ENCODE measurements around the gene MYO1C.
A peak's percentile ranks its signal among the peaks of the same experiment; 100 is the strongest.
"Not testable (repeated sequence)": the region's sequence is repeated elsewhere in the genome, so short reads cannot be mapped to it uniquely, and the experiment has no call there.

Gene MYO1C, protein sequence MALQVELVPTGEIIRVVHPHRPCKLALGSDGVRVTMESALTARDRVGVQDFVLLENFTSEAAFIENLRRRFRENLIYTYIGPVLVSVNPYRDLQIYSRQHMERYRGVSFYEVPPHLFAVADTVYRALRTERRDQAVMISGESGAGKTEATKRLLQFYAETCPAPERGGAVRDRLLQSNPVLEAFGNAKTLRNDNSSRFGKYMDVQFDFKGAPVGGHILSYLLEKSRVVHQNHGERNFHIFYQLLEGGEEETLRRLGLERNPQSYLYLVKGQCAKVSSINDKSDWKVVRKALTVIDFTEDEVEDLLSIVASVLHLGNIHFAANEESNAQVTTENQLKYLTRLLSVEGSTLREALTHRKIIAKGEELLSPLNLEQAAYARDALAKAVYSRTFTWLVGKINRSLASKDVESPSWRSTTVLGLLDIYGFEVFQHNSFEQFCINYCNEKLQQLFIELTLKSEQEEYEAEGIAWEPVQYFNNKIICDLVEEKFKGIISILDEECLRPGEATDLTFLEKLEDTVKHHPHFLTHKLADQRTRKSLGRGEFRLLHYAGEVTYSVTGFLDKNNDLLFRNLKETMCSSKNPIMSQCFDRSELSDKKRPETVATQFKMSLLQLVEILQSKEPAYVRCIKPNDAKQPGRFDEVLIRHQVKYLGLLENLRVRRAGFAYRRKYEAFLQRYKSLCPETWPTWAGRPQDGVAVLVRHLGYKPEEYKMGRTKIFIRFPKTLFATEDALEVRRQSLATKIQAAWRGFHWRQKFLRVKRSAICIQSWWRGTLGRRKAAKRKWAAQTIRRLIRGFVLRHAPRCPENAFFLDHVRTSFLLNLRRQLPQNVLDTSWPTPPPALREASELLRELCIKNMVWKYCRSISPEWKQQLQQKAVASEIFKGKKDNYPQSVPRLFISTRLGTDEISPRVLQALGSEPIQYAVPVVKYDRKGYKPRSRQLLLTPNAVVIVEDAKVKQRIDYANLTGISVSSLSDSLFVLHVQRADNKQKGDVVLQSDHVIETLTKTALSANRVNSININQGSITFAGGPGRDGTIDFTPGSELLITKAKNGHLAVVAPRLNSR

GRCh38 chr17:1492249-1493206 is at the start of gene MYO1C:
TSS of gene MYO1C (minus strand) at chr17:1492686. CDS start at chr17:1492487, 199 bp downstream.
- DNase-seq = no peak

DNA sequence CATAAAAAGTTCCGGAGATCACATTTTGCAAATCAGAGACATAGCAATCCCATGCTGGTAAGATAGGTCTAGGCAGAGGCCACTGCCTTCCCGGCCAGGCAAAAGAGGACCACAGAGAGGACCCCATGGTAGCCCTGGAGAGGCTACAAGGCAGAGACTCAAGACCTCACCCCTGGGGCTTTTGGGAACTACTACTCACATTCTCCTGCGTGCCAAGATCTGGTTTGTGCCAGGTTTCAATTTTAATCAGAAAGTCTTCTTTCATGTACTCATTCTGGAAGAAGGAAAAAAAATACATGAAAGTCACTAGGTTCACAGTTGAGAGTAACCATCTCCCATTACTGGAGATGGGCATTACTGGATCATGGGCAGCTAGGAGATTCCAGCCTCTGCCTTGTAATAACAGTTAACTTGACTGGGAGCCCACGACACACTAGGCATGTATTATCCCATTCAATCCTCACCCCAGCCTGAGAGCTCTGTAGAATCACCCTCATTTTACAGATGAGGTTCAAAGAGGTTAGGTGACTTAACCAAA is 49.0 kb upstream of the MYO1C start:
- no peak for DNase-seq

DNA sequence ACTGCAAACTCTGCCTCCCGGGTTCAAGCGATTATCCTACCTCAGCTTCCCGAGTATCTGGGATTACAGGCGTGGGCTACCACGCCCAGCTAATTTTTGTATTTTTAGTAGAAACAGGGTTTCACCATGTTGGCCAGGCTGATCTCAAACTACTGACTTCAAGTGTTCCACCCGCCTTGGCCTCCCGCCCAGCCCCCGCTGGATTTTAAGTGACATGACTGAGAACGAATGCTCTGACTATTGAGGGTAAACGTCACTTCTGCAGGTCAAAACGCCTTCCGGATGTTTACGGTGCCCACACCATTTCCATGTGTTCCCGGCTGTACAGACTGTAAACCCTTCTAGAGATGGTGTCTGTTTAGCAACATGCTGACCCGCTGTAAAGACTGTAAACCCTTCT is 47.3 kb upstream of the MYO1C start:
- no peak for DNase-seq

DNA sequence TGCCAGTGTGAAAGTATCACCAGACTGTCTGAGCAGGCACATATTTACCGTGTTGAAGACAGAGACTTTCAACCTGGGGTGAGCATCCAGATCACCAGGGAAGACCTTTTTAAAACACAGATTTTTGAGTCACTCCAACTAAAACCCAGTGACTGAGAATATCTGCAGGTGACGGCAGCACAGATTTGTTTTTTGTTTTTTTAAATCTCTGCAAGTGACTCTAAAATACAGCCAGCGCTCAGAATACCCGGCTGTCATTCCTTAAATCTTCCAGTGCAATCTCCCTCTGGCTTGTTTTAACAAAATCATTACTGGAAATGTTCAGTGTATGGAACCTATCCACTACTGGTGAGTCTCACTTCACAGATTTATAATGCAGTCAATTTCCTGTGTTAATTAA is 43.3 kb upstream of the MYO1C start:
- no peak for DNase-seq

DNA sequence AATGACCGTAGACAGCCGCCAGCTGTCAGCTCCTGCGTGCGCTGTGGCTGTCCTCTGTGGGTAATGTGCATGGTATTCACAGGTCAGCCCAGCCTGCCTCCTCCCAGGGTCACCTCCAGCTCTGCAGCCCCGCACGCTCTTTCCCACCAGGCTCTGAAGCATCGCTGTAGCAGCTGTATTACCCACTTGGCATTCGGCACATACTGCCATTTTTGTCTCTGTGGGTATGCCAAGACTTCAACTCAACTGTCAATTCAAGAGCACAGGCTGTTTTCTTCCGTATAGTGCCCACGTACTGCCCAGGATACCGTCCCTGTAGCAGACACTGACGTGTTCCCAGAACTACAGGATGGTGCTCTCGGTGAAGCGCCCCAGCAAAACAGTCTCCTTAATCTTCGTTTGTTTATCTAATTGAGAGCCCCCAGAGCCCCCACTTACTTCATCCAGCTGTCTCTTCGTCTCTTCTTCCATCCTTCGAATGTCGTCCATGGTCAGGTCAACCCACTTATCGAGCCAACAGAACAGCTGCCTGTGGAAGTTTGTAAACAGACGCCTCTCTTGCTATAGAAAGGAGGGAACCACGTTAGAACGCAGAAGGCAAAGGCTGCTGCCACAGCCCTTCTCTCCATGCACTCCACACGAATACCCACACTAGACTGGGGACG is 41.3 kb upstream of the MYO1C start:
- DNase-seq = no peak

DNA sequence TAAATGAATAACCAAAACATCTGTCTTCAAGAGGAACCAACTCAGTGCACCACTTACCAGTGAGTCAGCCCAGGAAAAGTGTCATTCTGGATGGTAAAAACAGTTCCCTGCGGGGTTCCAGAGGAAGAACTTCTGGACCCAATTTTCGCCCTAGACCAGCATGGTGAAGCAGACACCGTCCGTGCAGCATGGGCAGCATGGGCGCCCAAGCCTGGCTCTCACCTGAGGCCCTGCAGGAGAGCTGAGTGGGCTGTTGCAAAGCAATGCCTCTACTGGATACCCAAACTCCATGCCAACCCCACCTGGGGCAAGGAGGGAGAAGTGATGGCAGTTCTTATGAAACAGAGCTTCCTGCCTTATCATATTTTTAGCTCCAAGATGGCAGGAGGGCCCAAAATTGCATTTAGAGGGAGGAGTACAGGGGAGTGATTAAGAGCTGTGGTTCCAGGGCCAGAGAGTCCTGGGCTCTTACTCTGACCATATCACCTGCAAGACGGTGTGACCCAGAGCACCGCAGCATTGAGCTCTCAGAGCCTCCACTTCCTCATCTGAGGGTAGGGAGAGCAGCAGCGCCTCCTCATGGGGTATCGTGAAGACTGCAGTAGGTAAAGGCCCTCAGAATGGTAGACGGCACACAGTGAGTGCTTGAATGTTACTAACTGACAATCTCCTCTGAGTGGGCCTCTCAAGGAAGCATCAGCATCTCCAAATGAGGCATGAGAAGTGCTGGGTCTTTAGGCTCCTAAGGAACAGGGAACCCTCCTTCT is 40.5 kb upstream of the MYO1C start:
- no peak for DNase-seq

GRCh38 chr17:1529863-1530262 is 37.4 kb upstream of the MYO1C start:
- no peak for DNase-seq

GRCh38 chr17:1526876-1527275 is 34.4 kb upstream of the MYO1C start:
- DNase-seq = not testable (repeated sequence)

DNA sequence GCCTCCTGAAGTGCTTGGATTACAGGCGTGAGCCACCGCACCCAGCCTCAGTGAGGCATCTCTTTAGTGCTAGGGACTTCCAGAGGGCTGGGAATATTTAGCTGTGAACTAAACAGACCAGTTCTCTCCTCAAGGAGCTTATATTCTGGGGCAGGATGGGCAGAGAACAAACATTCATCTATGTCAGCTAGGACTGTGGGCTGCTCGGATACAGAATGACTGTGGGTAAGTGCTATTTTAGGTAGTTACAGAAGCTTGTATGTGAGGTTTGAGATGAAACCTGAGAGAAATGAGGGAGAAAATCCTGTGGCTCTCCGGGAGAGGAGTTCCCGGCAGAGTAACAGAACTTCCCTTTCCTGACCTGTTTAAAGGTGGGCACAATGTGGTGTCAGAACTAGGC is 30.1 kb upstream of the MYO1C start:
- no peak for DNase-seq

- DNase-seq = no peak
Measured at GRCh38 chr17:1521086-1521640, 28.7 kb upstream of the MYO1C start.

DNA sequence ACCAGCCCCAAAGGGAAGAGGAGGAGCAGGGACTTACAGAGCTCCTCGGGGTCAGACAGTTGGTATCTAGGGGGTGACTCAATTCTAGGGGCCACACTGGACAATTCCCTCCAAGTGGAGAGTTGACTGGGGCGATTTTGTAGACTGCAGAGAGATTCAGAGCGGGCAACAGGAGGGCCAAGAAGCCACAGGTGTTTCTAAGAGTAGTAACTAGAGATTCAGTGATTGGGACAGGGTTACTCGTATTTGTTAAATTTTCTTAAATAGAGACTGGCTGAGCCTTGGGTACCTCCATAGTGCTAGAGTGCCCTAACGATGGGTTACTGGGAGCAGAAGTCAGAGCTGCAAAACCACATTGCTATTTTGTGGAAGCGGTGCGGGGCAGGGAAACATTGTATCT is 27.2 kb upstream of the MYO1C start:
- DNase-seq = no peak

DNA sequence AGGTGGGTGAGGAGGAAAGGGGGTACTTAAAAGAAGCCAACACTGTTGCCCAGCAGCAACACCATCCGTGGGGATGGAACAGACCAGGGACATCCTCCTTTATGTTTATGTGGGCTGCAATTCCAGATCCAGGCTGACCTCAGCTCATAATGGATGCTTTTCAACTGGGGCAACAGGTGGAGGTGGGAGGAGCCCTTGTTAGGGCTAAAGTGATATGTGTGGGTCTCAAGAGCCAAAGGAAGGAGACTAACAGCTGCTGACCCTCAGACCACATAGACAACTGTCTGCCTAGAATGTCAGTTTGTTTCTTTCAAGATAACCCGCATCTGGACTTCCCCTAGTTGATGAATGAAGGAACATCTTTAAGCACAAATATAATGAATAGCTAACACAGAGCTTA is 25.9 kb upstream of the MYO1C start:
- DNase-seq = no peak

- peak; percentile 88 for DNase-seq
Measured at GRCh38 chr17:1516388-1517161, 24.1 kb upstream of the MYO1C start, which contains the start of gene INPP5K. TSS of gene INPP5K (minus strand) at chr17:1516612. CDS start at chr17:1516499, 113 bp downstream.

- peak; percentile 31 for DNase-seq
Measured at GRCh38 chr17:1515640-1516387, 23.3 kb upstream of the MYO1C start.

DNA sequence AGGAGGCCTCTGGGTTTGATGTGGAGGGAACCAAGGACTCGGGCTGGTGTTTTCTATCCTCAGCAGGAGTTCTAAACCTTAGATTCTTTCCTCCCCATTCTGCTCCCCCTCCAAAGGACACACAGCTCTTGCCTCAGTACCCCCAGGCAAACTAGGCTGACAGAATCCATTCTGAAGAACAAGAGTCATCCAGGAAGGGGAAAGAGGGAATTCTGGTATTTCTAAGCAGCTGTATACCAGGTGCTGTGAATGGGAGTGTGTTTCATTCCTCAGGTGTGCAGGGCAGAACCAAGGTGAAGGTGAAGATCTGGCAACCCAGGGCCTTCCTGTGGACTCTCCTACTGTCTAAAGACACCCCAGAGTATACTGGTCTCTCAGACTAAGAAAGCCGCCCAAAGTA is 19.9 kb upstream of the MYO1C start:
- DNase-seq = no peak

GRCh38 chr17:1511756-1512321 is 19.4 kb upstream of the MYO1C start:
- no peak for DNase-seq

DNA sequence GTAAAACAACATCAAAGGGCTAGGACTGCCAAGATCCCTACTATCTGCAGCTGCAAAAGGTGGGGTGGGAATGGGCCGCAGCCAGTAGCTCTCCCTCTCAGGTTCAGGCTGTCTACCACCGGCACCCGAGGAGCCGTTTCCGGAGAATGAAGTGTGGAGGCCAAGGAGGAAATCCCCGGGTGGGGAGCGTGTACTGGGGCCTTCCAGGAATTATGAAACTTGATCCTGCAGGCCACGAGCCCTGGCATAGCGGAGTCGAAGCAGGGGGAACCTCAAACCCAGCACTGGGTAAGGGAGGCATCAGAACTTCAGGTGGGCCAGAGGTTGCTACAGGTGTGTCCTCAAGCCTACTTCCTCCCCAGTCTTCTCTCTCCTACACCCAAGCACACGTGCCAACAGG is 18.8 kb upstream of the MYO1C start:
- DNase-seq = no peak

DNA sequence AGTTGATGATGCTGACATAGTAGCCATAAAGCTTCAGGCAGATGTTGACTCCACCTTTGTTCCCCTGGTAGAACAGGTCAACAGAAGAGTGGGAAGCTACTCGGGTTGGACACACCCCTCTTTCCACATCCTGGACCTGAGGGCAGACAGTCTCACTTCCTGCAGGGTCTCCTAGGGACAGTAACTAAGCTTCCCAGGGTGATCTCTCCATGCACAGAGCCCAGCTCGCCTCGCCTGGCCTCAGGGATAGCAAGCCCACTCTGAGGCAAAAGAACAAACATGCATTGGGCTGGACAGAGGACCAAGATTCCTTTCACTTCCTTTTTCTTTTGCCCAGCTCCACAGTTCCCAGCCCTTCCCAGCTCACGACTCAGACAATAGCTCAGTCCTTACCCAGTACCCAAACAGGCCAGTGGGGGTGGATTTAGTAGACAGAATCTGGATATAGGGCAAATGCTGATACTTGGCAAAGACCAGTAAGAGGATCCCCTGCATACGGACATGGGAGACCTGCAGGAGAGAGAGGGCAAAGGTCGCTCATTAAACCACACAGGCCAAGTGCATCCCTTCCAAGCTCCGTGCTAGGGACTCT is 16.9 kb upstream of the MYO1C start:
- no peak for DNase-seq

Data from DMS 273 treated with DMSO at 0.1 percent for 48 hours (cell line).